A549 (cell line): ENCODE data around the gene SLC24A4. TPM values are rescaled to one million over a fixed set of nuclear protein-coding genes. Genes with fewer than 3 reads are reported as not detected.

Experiments
- ATAC-seq, 2 experiments: fragments of 200-7000 bp in 1 of 2; fragments of >200 bp in 1 of 2; cut with Nextera tagmentation in 1 of 2; cut with Tn5 transposase in 1 of 2; 3 replicates each; pipeline versions ENCODE4 v1.8.0 to v1.9.1; 2018 to 2020; ENCODE audit warnings: mild to moderate bottlenecking in 1 of 2, moderate library complexity in 1 of 2
- CTCF ChIA-PET: fragments of 300-600 bp; sonication (Branson Sonifier 250); formaldehyde crosslinking; extraction: SDS; loops from one replicate; lab custom pipeline; 2021; ENCODE audit warnings: antibody characterized with exemption, inconsistent platforms; lab: Yijun Ruan, JAX
- POLR2A ChIA-PET: fragments of 350-600 bp; formaldehyde crosslinking; extraction: SDS; loops from one replicate; lab custom pipeline; 2021; ENCODE audit warnings: antibody characterized with exemption, inconsistent platforms; lab: Yijun Ruan, JAX
- DNase-seq, 2 experiments: peaks; one replicate each; pipeline versions ENCODE4 v3.0.0 to v3.0.0-alpha.2; 2011 to 2016; ENCODE audit warnings: low read depth in 1 of 2, low spot score in 1 of 2
- FAIRE-seq: peaks from 2 replicates; lab custom pipeline; 2011; peaks lifted over from hg19 to GRCh38; lab: Jason Lieb, UNC
- H3K27ac ChIP-seq, 2 experiments: fragments of >200 bp; sonication (Bioruptor Twin); formaldehyde crosslinking; 3 replicates each; pipeline ENCODE4 v1.5.1; 2016 to 2017
- H3K4me1 ChIP-seq: fragments of >200 bp; sonication (Bioruptor Twin); formaldehyde crosslinking; 3 replicates; pipeline ENCODE4 v1.6.1; 2016
- H3K4me2 ChIP-seq: fragments of >200 bp; sonication (Bioruptor Twin); formaldehyde crosslinking; 3 replicates; pipeline ENCODE4 v1.6.1; 2016
- H3K4me3 ChIP-seq: fragments of >200 bp; sonication (Bioruptor Twin); formaldehyde crosslinking; 3 replicates; pipeline ENCODE4 v1.5.1; 2016
- H3K9me3 ChIP-seq: fragments of >200 bp; sonication (Bioruptor Twin); formaldehyde crosslinking; 3 replicates; pipeline ENCODE4 v1.6.1; 2016
- CBX2 ChIP-seq: fragments of 200-600 bp; sonication (generic); IDR thresholded peaks from 2 replicates; pipeline ENCODE4 v1.6.1; 2016; ENCODE audit warnings: low read depth, mild to moderate bottlenecking, borderline replicate concordance
- CEBPB ChIP-seq, 2 experiments: fragments of >200 bp in 1 of 2; sonication (Bioruptor Twin) in 1 of 2; formaldehyde crosslinking in 1 of 2; IDR thresholded peaks; 2 replicates each; pipeline ENCODE4 v1.6.1; 2012 to 2016
- CHD2 ChIP-seq: fragments of 150-350 bp; IDR thresholded peaks from 2 replicates; pipeline ENCODE4 v1.6.1; 2014; ENCODE audit warnings: low read length; ENCODE audit not compliant: partially characterized antibody
- FOSL2 ChIP-seq, 2 experiments: fragments of 450-650 bp in 1 of 2; fragments of >200 bp in 1 of 2; sonication (Bioruptor Twin) in 1 of 2; formaldehyde crosslinking; IDR thresholded peaks; 2 replicates each; pipeline versions ENCODE4 v1.5.0 to v1.6.1; 2016 to 2020; ENCODE audit warnings: mild to moderate bottlenecking in 1 of 2, moderate library complexity in 1 of 2
- GATA3 ChIP-seq: IDR thresholded peaks from 2 replicates; pipeline ENCODE4 v1.6.1; 2012; ENCODE audit warnings: borderline replicate concordance
- HDAC2 ChIP-seq: fragments of 200-600 bp; sonication (generic); IDR thresholded peaks from 2 replicates; pipeline ENCODE4 v1.6.1; 2016
- HOXA7 ChIP-seq: fragments of 250-450 bp; sonication (Bioruptor Pico); IDR thresholded peaks from 2 replicates; pipeline ENCODE4 v1.5.0; 2020; ENCODE audit warnings: mild to moderate bottlenecking, moderate library complexity
- HOXB5 ChIP-seq: fragments of 250-450 bp; sonication (Bioruptor Pico); IDR thresholded peaks from 2 replicates; pipeline ENCODE4 v1.5.0; 2020; ENCODE audit warnings: mild to moderate bottlenecking, moderate library complexity
- JUNB ChIP-seq: fragments of >200 bp; sonication (Bioruptor Twin); formaldehyde crosslinking; IDR thresholded peaks from 2 replicates; pipeline ENCODE4 v1.6.1; 2016
- MAFK ChIP-seq: fragments of 450-650 bp; IDR thresholded peaks from 2 replicates; pipeline ENCODE4 v1.6.1; 2014; ENCODE audit not compliant: partially characterized antibody
- NFE2L2 ChIP-seq: fragments of 150-350 bp; conservative IDR thresholded peaks from 2 replicates; pipeline ENCODE4 v1.6.1; 2014; ENCODE audit warnings: low read length
- NPAS2 ChIP-seq: fragments of 250-450 bp; sonication (Bioruptor Pico); IDR thresholded peaks from 2 replicates; pipeline ENCODE4 v1.8.0; 2022; ENCODE audit warnings: mild to moderate bottlenecking, moderate library complexity, borderline replicate concordance
- NR3C1 ChIP-seq: fragments of >200 bp; sonication (Bioruptor Twin); formaldehyde crosslinking; IDR thresholded peaks from 3 replicates; pipeline ENCODE4 v1.6.1; 2017
- PHF8 ChIP-seq: fragments of 200-600 bp; sonication (generic); IDR thresholded peaks from 2 replicates; pipeline ENCODE4 v1.6.1; 2016; ENCODE audit warnings: low read depth, mild to moderate bottlenecking, antibody characterized with exemption, moderate library complexity, borderline replicate concordance
- POLR2A ChIP-seq: IDR thresholded peaks from 2 replicates; pipeline ENCODE4 v1.6.1; 2012; ENCODE audit warnings: mild to moderate bottlenecking, low read length
- RAD21 ChIP-seq, 2 experiments: fragments of >200 bp in 1 of 2; sonication (Bioruptor Twin) in 1 of 2; formaldehyde crosslinking in 1 of 2; IDR thresholded peaks in 1 of 2; conservative IDR thresholded peaks in 1 of 2; 2 replicates in 1 of 2; 3 replicates in 1 of 2; pipeline ENCODE4 v1.6.1; 2012 to 2018; ENCODE audit warnings: inconsistent platforms in 1 of 2
- RARB ChIP-seq: fragments of 250-450 bp; sonication (Bioruptor Pico); IDR thresholded peaks from 2 replicates; pipeline ENCODE4 v1.8.0; 2021; ENCODE audit warnings: mild to moderate bottlenecking, moderate library complexity
- RCOR1 ChIP-seq: fragments of 150-350 bp; IDR thresholded peaks from 2 replicates; pipeline ENCODE4 v1.6.1; 2014; ENCODE audit warnings: antibody characterized with exemption, low read length, low read depth
- RFX5 ChIP-seq: fragments of 450-650 bp; IDR thresholded peaks from 2 replicates; pipeline ENCODE4 v1.7.1; 2014; ENCODE audit warnings: antibody characterized with exemption, mild to moderate bottlenecking, moderate library complexity
- RNF2 ChIP-seq: fragments of 200-600 bp; sonication (generic); IDR thresholded peaks from 2 replicates; pipeline ENCODE4 v1.6.1; 2016; ENCODE audit warnings: low read depth, mild to moderate bottlenecking, antibody characterized with exemption, moderate library complexity, borderline replicate concordance
- TP53 ChIP-seq: fragments of 250-450 bp; sonication (Bioruptor Pico); IDR thresholded peaks from 2 replicates; pipeline ENCODE4 v1.5.0; 2021; ENCODE audit warnings: mild to moderate bottlenecking, moderate library complexity
- ZFP36 ChIP-seq: fragments of 450-650 bp; IDR thresholded peaks from 2 replicates; pipeline ENCODE4 v1.6.1; 2014; ENCODE audit warnings: borderline replicate concordance; ENCODE audit not compliant: partially characterized antibody
- WGBS: methylation state at CpG from one replicate; pipeline ENCODE4 v1.1.6; 2017; ENCODE audit errors: missing lambda C conversion rate; 5-methylcytosine and 5-hydroxymethylcytosine counted together
- polyA plus RNA-seq, 4 experiments: library from polyadenylated mRNA; depleted of rRNA in 3 of 4; stranded (reverse); fragments of >200 nt; fragmentation: RNase III in 1 of 4; extraction: RNeasy Plus Mini Kit Qiagen cat#74134 plus additional on column Dnase treatment in 1 of 4; gene quantifications; 2 replicates in 3 of 4; 3 replicates in 1 of 4; pipeline ENCODE4 v1.2.3, GENCODE V29; 2011 to 2017
- TF ChIP-seq, protein P1 (sequence below): IDR thresholded peaks from 2 replicates; pipeline ENCODE4 v1.6.1; 2012
- TF ChIP-seq, protein P2 (sequence below): fragments of 450-650 bp; IDR thresholded peaks from 2 replicates; pipeline ENCODE4 v1.6.1; 2014; ENCODE audit warnings: antibody characterized with exemption

SLC24A4 gene
- polyA plus RNA-seq, 2 of the 4 experiments (the other 2 are of a cell fraction), result 0.05 to 0.19 TPM

DNA sequence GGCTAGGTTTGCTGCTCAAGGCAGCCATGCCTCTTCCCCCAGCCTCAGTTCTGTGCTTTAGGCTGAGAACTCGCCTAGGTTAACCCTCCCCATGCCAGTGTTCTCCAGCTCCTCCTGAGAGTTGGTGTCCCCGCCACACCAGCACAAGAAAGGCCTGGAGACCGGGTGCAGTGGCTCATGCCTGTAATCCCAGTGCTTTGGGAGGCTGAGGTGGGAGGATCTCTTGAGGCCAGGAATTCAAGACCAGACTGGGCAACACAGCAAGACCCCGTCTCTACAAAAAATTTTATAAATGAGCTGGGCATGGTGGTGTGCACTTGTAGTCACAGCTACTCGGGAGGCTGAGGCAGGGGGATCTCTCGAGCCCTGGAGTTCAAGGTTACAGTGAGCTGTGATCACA lies 200.8 kb downstream of the SLC24A4 start:
- Histone ChIP-seq H3K4me1 (peaks cover 5% of the 10 kb centered on the region; the same call in 2 of the 3 replicates), H3K4me2 (no peak overlapping the region), H3K4me3 (no peak overlapping the region), H3K27ac (peak overlapping the region in 1 of 2 experiments; percentile 28; a peak in 1 of 6 replicates), H3K9me3 (no peaks in the 10 kb centered on the region)
- DNase-seq, result no peak
- 97% methylated on average over 6 of the region's 6 CpGs for WGBS
- POLR2A ChIA-PET, result no interaction called here
- ATAC-seq, result no peak
- CTCF ChIA-PET, result interaction anchor here (2.1 kb wide), 1 partner anchor 11 kb away, joined by 4 read pairs; no protein-coding TSS in a partner anchor
- TF ChIP-seq RAD21 (conservative IDR thresholded peaks at IDR 0.05 in 1 of 2, IDR thresholded peaks at IDR 0.05 in 1 of 2) (no peak), RFX5 (no peak), RNF2 (no peak), CHD2 (no peak), NR3C1 (no peak)
- no peak for FAIRE-seq

DNA sequence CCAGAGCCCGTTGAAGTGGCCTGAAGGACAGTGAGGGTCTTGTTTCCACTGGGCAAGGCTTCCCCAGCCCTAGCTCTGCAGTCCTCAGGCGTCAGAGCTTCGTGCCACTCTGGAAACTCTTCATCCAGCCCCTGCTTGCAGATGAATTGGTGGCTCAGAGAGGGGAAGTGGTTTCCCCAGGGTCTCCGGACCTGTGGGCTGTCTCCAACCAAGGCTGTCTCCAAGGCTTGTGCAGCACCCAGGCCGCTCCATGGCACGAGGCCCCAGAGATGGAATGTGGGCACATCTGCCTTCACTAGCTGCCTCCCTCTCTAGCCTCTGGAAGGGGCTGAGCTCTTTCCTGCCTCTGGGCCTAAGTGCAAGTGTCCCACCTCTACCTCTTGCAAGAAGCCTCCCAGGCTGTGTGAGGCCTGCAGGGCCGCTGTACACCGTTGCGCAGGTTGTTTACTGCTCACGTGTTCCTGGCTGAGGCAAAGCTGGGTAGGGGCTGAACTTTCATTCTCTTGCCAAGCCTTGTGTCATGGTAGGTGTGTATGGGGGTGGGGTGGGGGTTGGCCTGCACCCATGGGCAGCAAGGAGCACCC lies 201.7 kb downstream of the SLC24A4 start:
- 91% methylated on average over 10 of the region's 10 CpGs for WGBS
- peak overlapping the region in 1 of 2 experiments; percentile 53; a peak in 3 of 6 replicates for H3K27ac ChIP-seq
- ChIA-PET POLR2A (no interaction called here), CTCF (interaction anchor here (2.1 kb wide), 1 partner anchor 10 kb away, joined by 4 read pairs; no protein-coding TSS in a partner anchor)
- ATAC-seq (no peak; a peak in 2 of 6 replicates), FAIRE-seq (no peak), DNase-seq (no peak)
- no peak overlapping the region for H3K4me2 ChIP-seq
- peaks cover 7% of the 10 kb centered on the region; the same call in 2 of the 3 replicates for H3K4me1 ChIP-seq
- TF ChIP-seq NR3C1, result no peak
- TF ChIP-seq NFE2L2, result no peak
- no peak for TF ChIP-seq POLR2A
- TF ChIP-seq PHF8, result no peak
- TF ChIP-seq FOSL2 (IDR thresholded peaks at IDR 0.05), result no peak
- no peak for TF ChIP-seq FOSL2 (CRISPR knock-in tag; IDR thresholded peaks at IDR 0.05)
- TF ChIP-seq RARB (CRISPR knock-in tag), result no peak
- no peak for TF ChIP-seq HDAC2
- TF ChIP-seq HOXA7 (CRISPR knock-in tag), result no peak
- no peaks in the 10 kb centered on the region for H3K9me3 ChIP-seq
- H3K4me3 ChIP-seq, result no peak overlapping the region

DNA sequence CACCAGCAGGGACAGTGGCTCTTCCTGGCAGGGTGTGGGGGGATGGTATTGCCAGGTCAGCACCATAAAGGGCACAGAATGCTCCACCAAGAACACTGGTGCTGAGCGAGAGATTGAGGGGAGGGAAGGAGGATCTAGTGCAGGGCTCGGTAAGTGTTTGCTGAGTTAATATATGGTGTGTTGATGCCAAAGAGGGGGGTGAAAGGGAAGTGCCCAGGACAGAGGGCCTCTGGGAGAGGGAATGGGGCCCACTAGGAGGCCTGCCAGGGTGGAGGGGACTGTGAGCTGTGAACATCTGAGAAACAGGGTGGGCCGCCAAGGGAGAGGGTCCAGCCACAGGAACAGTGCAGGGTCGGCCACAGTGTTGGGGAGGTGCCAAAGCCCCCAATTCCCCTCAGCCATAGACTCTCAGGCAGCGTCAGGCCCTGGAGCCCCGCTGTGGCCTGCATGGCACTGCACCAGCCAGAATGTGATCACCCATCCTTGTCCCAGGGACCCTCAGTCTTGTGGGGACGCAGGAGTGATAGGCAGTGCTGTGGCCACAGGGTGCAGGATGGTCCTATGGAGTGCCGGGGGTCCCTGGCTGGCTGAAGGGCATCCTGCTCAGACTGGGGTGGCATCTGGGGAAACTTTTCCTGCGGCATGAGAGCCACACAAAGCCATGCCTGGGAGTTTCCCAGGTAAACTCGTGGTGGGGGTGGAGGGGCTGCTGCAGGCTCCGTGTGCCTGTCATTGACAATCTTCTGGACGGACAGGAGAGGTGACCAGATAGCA lies 202.5 kb downstream of the SLC24A4 start:
- Histone ChIP-seq H3K4me2 (no peak overlapping the region), H3K4me1 (peaks cover 7% of the 10 kb centered on the region; the same call in 2 of the 3 replicates), H3K27ac (peak overlapping the region in 1 of 2 experiments; percentile 53; a peak in 3 of 6 replicates), H3K4me3 (no peak overlapping the region), H3K9me3 (no peaks in the 10 kb centered on the region)
- DNase-seq (no peak), FAIRE-seq (no peak), ATAC-seq (peak in 1 of 2 experiments; percentile 28; a peak in 1 of 6 replicates)
- ChIA-PET POLR2A (no interaction called here), CTCF (interaction anchor here (2.1 kb wide), 1 partner anchor 9 kb away, joined by 4 read pairs; no protein-coding TSS in a partner anchor)
- WGBS, result 93% methylated on average over 11 of the region's 12 CpGs
- TF ChIP-seq ZFP36 (no peak), HOXB5 (CRISPR knock-in tag) (no peak), GATA3 (no peak), HDAC2 (no peak), CHD2 (no peak)
- TF ChIP-seq, protein P1, sequence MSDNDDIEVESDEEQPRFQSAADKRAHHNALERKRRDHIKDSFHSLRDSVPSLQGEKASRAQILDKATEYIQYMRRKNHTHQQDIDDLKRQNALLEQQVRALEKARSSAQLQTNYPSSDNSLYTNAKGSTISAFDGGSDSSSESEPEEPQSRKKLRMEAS, result no peak

DNA sequence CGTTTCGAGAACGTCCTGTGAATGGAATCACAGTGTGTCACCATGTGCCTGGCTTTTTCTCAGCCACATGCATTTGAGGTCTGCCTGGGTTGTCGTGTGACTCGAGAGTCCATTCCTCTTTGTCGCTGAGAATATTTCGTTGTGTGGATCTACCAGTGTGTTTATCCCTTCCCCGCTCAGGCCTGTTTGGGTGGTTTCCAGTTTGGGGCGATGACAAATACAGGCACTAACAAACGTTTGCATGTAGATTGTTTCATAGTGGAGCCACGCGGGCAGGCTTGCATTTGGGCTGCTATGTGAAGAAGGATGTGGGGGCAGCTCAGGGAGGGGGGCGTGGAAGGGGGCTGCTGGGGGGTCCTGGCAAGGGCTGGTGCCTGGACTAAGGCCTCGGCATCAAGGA lies 204.8 kb downstream of the SLC24A4 start:
- peaks cover 18% of the 10 kb centered on the region; the same call in 2 of the 3 replicates for H3K4me1 ChIP-seq
- no peak overlapping the region for H3K4me2 ChIP-seq
- TF ChIP-seq CBX2 (no peak), CEBPB (IDR thresholded peaks at IDR 0.05) (no peak), RCOR1 (no peak), JUNB (no peak), PHF8 (no peak), TP53 (CRISPR knock-in tag) (no peak), RFX5 (no peak), HOXB5 (CRISPR knock-in tag) (no peak), NPAS2 (CRISPR knock-in tag) (no peak), CHD2 (no peak), POLR2A (no peak), MAFK (no peak)
- TF ChIP-seq, protein P2, sequence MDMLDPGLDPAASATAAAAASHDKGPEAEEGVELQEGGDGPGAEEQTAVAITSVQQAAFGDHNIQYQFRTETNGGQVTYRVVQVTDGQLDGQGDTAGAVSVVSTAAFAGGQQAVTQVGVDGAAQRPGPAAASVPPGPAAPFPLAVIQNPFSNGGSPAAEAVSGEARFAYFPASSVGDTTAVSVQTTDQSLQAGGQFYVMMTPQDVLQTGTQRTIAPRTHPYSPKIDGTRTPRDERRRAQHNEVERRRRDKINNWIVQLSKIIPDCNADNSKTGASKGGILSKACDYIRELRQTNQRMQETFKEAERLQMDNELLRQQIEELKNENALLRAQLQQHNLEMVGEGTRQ, result no peak
- no peak overlapping the region for H3K4me3 ChIP-seq
- ChIA-PET POLR2A (no interaction called here), CTCF (interaction anchor here (1.0 kb wide), 1 partner anchor 159 kb away, joined by 4 read pairs; no protein-coding TSS in a partner anchor)
- H3K9me3 ChIP-seq, result no peaks in the 10 kb centered on the region
- DNase-seq (no peak), ATAC-seq (no peak), FAIRE-seq (no peak)
- no peak overlapping the region for H3K27ac ChIP-seq
- WGBS, result 84% methylated on average over 13 of the region's 14 CpGs
